Endothelial cell of umbilical vein (primary cell): Measurements from ENCODE around the gene ANKFN1. TPM values are rescaled to one million over a fixed set of nuclear protein-coding genes. Genes with fewer than 3 reads are reported as not detected.

Source experiments
- BruUV-seq: library from RNA; stranded (reverse); fragments of 400-500 nt; replicated peaks from 2 replicates; lab custom pipeline; 2021; lab: Mats Ljungman, UMichigan
- CTCF ChIA-PET: fragments of 300-600, 350-600 bp; sonication (Branson Sonifier 250); formaldehyde crosslinking; loops from one replicate; lab custom pipeline; 2021; ENCODE audit warnings: antibody characterized with exemption, inconsistent platforms; lab: Charles Lee
- POLR2A ChIA-PET: fragments of 300-600, 350-600 bp; sonication (Branson Sonifier 250); formaldehyde crosslinking; loops from one replicate; lab custom pipeline; 2021; ENCODE audit warnings: antibody characterized with exemption, inconsistent platforms; lab: Charles Lee
- DNase-seq: peaks from one replicate; pipeline ENCODE4 v3.0.0-alpha.2; 2011; ENCODE audit warnings: low read depth, low spot score
- FAIRE-seq: peaks from 2 replicates; lab custom pipeline; 2011; peaks lifted over from hg19 to GRCh38; lab: Jason Lieb, UNC
- H2AFZ ChIP-seq: 2 replicates; pipeline ENCODE4 v1.6.0; 2012; ENCODE audit warnings: low read depth, low read length, control low read depth, inconsistent platforms
- H3K27ac ChIP-seq: 2 replicates; pipeline ENCODE4 v1.5.1; 2011; ENCODE audit warnings: low read depth, mild to moderate bottlenecking, control low read depth, low read length, moderate library complexity; ENCODE audit not compliant: insufficient read depth
- H3K27me3 ChIP-seq, 2 experiments: 2 replicates each; pipeline versions ENCODE4 v1.6.0 to v1.6.1; 2011; ENCODE audit warnings: low read length in 2 of 2, mixed read lengths in 1 of 2; ENCODE audit not compliant: control insufficient read depth in 2 of 2, insufficient read depth in 2 of 2
- H3K36me3 ChIP-seq, 2 experiments: 2 replicates in 1 of 2; 3 replicates in 1 of 2; pipeline ENCODE4 v1.5.1; 2011; ENCODE audit warnings: low read length in 2 of 2, mild to moderate bottlenecking in 1 of 2, moderate library complexity in 1 of 2; ENCODE audit not compliant: control insufficient read depth in 2 of 2, insufficient read depth in 2 of 2; ENCODE audit errors: extremely low read depth in 1 of 2
- H3K4me1 ChIP-seq: 3 replicates; pipeline ENCODE4 v1.5.1; 2011; ENCODE audit warnings: mild to moderate bottlenecking, low read length; ENCODE audit not compliant: control insufficient read depth, insufficient read depth; ENCODE audit errors: extremely low read depth
- H3K4me2 ChIP-seq: 2 replicates; pipeline ENCODE4 v1.6.1; 2011; ENCODE audit warnings: low read length, control low read depth, mixed read lengths; ENCODE audit not compliant: insufficient read depth
- H3K4me3 ChIP-seq, 3 experiments: fragments of 200-600 bp in 1 of 3; sonication (generic), shearing (Covaris generic) in 1 of 3; replicated peaks in 1 of 3; 2 replicates each; pipeline ENCODE4 v1.5.1; 2011 to 2016; ENCODE audit warnings: control low read depth in 3 of 3, low read length in 3 of 3, mild to moderate bottlenecking in 2 of 3, inconsistent platforms in 1 of 3, low read depth in 1 of 3, moderate library complexity in 1 of 3; ENCODE audit not compliant: insufficient read depth in 1 of 3
- H3K79me2 ChIP-seq: 2 replicates; pipeline ENCODE4 v1.6.0; 2012; ENCODE audit warnings: low read length, inconsistent platforms; ENCODE audit not compliant: control insufficient read depth, insufficient read depth
- H3K9ac ChIP-seq: replicated peaks from 2 replicates; pipeline ENCODE3; 2011; ENCODE audit warnings: low read length, control low read depth; ENCODE audit not compliant: insufficient read depth; ENCODE audit errors: extremely low read depth
- H3K9me1 ChIP-seq: replicated peaks from 3 replicates; pipeline ENCODE4 v1.6.0; 2011; ENCODE audit warnings: mild to moderate bottlenecking, low read length; ENCODE audit not compliant: control insufficient read depth, insufficient read depth; ENCODE audit errors: extremely low read depth
- H3K9me3 ChIP-seq: replicated peaks from 2 replicates; pipeline ENCODE4 v1.5.1; 2012; ENCODE audit warnings: low read length, inconsistent platforms; ENCODE audit not compliant: control insufficient read depth, insufficient read depth
- H4K20me1 ChIP-seq: replicated peaks from 2 replicates; pipeline ENCODE3; 2011; ENCODE audit warnings: mild to moderate bottlenecking, low read length; ENCODE audit not compliant: control insufficient read depth, insufficient read depth; ENCODE audit errors: extremely low read depth
- EZH2 ChIP-seq: IDR thresholded peaks from 2 replicates; pipeline ENCODE4 v1.6.1; 2012; ENCODE audit warnings: borderline replicate concordance, low read depth, mild to moderate bottlenecking, moderate library complexity, low read length, inconsistent platforms; ENCODE audit not compliant: severe bottlenecking
- FOS ChIP-seq: IDR thresholded peaks from 2 replicates; pipeline ENCODE4 v1.6.1; 2011; ENCODE audit warnings: mild to moderate bottlenecking, low read length, moderate library complexity, borderline replicate concordance; ENCODE audit not compliant: insufficient read depth
- GATA2 ChIP-seq: IDR thresholded peaks from 2 replicates; pipeline ENCODE4 v1.7.0; 2011; ENCODE audit warnings: low read depth, mild to moderate bottlenecking, moderate library complexity, mixed read lengths, low read length; ENCODE audit not compliant: insufficient read length, insufficient read depth
- JUN ChIP-seq: IDR thresholded peaks from 2 replicates; pipeline ENCODE4 v1.6.1; 2011; ENCODE audit warnings: borderline replicate concordance, low read depth; ENCODE audit not compliant: insufficient read length, insufficient read depth
- MAX ChIP-seq: IDR thresholded peaks from 2 replicates; pipeline ENCODE4 v1.6.1; 2011; ENCODE audit not compliant: insufficient read depth, insufficient read length
- MYC ChIP-seq: IDR thresholded peaks from one replicate; pipeline ENCODE4 v1.6.1; 2011; ENCODE audit warnings: mild to moderate bottlenecking, low read depth, low read length
- POLR2A ChIP-seq: IDR thresholded peaks from 2 replicates; pipeline ENCODE4 v1.6.1; 2012; ENCODE audit warnings: low read depth, mild to moderate bottlenecking, control low read depth, low read length
- POLR2AphosphoS5 ChIP-seq: IDR thresholded peaks from 2 replicates; pipeline ENCODE4 v1.6.1; 2012; ENCODE audit warnings: low read depth, mild to moderate bottlenecking, control low read depth, low read length, moderate library complexity; ENCODE audit not compliant: insufficient read depth
- dilution Hi-C: fragments of 300-500 bp; cut with MboI; formaldehyde crosslinking; loops from one replicate; pipeline ENCODE4 v1.15.0; 2019; ENCODE audit warnings: low sequenced_read_pairs; ENCODE audit not compliant: extremely low pct_ligation_motif_present
- intact Hi-C: fragments of 100-400 bp; cut with micrococcal nuclease; formaldehyde crosslinking; loops from one replicate; pipeline ENCODE4 v1.10.0; 2022
- polyA plus RNA-seq, 4 experiments: library from polyadenylated mRNA; depleted of rRNA in 3 of 4; stranded (reverse) in 3 of 4; unstranded in 1 of 4; fragments of >200 nt; gene quantifications; 2 replicates each; pipeline versions ENCODE4 v1.2.1 to v1.2.3, GENCODE V29; 2011 to 2012; ENCODE audit warnings: missing spikeins in 1 of 4
- total RNA-seq: library from RNA; stranded (reverse); gene quantifications from 2 replicates; pipeline ENCODE4 v1.2.3, GENCODE V29; 2021
- TF ChIP-seq, protein P1 (sequence below), 2 donors: IDR thresholded peaks; 1 replicate in 1 of 2; 2 replicates in 1 of 2; pipeline ENCODE4 v1.5.1; 2011; ENCODE audit warnings: low read length in 2 of 2, mild to moderate bottlenecking in 2 of 2, moderate library complexity in 2 of 2, control low read depth in 1 of 2, inconsistent platforms in 1 of 2, low read depth in 1 of 2; ENCODE audit not compliant: insufficient read depth in 1 of 2; ENCODE audit errors: extremely low read depth in 1 of 2

The ANKFN1 gene
- total and polyA plus RNA-seq, 2 donors (not counting 3 experiments of a cell fraction or from before 2014, with no cell fraction given) = 0.15 TPM; not detected in 1

GRCh38 chr17:56160422-56160821, 7.1 kb downstream of the ANKFN1 start:
- dilution Hi-C loops (no loop called here), intact Hi-C loops (no loop called here)
- no peaks in the 10 kb centered on the region for H3K4me1 ChIP-seq
- H4K20me1 ChIP-seq = no peaks in the 10 kb centered on the region
- no peak overlapping the region for H3K27ac ChIP-seq
- H3K9ac ChIP-seq = no peak overlapping the region
- FAIRE-seq = no peak
- BruUV-seq = no TSS peak
- ChIA-PET POLR2A (no interaction called here), CTCF (interaction anchor here (1.2 kb wide), 1 partner anchor 159 kb away, joined by 4 read pairs; no protein-coding TSS in a partner anchor)
- H2AFZ ChIP-seq = no peak overlapping the region
- H3K4me2 ChIP-seq = no peak overlapping the region
- H3K9me3 ChIP-seq = no peaks in the 10 kb centered on the region
- no peaks in the 10 kb centered on the region for H3K9me1 ChIP-seq
- peaks cover 0 to 2% of the 10 kb centered on the region in 2 experiments for H3K27me3 ChIP-seq
- no peaks in the 10 kb centered on the region for H3K79me2 ChIP-seq
- H3K4me3 ChIP-seq = no peak overlapping the region
- DNase-seq = no peak
- no peaks in the 10 kb centered on the region for H3K36me3 ChIP-seq
- no peak for TF ChIP-seq FOS
- TF ChIP-seq JUN = no peak
- no peak for TF ChIP-seq MYC
- TF ChIP-seq POLR2A = no peak
- no peak for TF ChIP-seq POLR2AphosphoS5
- no peak for TF ChIP-seq MAX
- no peak for TF ChIP-seq EZH2
- TF ChIP-seq, protein P1, sequence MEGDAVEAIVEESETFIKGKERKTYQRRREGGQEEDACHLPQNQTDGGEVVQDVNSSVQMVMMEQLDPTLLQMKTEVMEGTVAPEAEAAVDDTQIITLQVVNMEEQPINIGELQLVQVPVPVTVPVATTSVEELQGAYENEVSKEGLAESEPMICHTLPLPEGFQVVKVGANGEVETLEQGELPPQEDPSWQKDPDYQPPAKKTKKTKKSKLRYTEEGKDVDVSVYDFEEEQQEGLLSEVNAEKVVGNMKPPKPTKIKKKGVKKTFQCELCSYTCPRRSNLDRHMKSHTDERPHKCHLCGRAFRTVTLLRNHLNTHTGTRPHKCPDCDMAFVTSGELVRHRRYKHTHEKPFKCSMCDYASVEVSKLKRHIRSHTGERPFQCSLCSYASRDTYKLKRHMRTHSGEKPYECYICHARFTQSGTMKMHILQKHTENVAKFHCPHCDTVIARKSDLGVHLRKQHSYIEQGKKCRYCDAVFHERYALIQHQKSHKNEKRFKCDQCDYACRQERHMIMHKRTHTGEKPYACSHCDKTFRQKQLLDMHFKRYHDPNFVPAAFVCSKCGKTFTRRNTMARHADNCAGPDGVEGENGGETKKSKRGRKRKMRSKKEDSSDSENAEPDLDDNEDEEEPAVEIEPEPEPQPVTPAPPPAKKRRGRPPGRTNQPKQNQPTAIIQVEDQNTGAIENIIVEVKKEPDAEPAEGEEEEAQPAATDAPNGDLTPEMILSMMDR (IDR thresholded peaks at IDR 0.05; ENCODE audit: extremely low read depth in 1 of 2, insufficient read depth in 1 of 2, low read depth in 1 of 2, low read length in 2 of 2) = no peak
- no peak for TF ChIP-seq GATA2
